SK-N-SH (cell line): ENCODE data around the gene CACNA1G. TPM values are rescaled to one million over a fixed set of nuclear protein-coding genes. Genes with fewer than 3 reads are reported as not detected.

ENCODE experiments used
- CTCF ChIA-PET: fragments of 300-600, 350-600 bp; formaldehyde crosslinking; extraction: SDS; loops from one replicate; lab custom pipeline; 2021; lab: Yijun Ruan, JAX
- POLR2A ChIA-PET: fragments of 350-600 bp; sonication (Branson Sonifier 250); formaldehyde crosslinking; extraction: SDS; loops from one replicate; lab custom pipeline; 2020; ENCODE audit warnings: antibody characterized with exemption, inconsistent platforms; lab: Yijun Ruan, JAX
- DNase-seq: peaks from one replicate; pipeline ENCODE4 v3.0.0; 2012
- H2AFZ ChIP-seq: fragments of 200-600 bp; sonication (generic); 2 replicates; pipeline ENCODE4 v1.8.1; 2016; ENCODE audit warnings: antibody characterized with exemption, mild to moderate bottlenecking, low read depth
- H3F3A ChIP-seq: fragments of 200-600 bp; sonication (generic); replicated peaks from 2 replicates; pipeline ENCODE3; 2016; ENCODE audit warnings: antibody characterized with exemption, mild to moderate bottlenecking; ENCODE audit not compliant: insufficient read depth
- H3K27ac ChIP-seq, 2 experiments: fragments of 200-500 bp in 1 of 2; fragments of 200-600 bp in 1 of 2; sonication (Bioruptor generic) in 1 of 2; sonication (generic), shearing (Covaris generic) in 1 of 2; 2 replicates each; pipeline versions ENCODE4 v1.5.1 to v1.6.1; 2014 to 2016; ENCODE audit warnings: low read depth in 2 of 2, inconsistent platforms in 1 of 2, low read length in 1 of 2, mild to moderate bottlenecking in 1 of 2, mixed read lengths in 1 of 2
- H3K27me3 ChIP-seq: fragments of 200-600 bp; sonication (generic), shearing (Covaris generic); 2 replicates; pipeline ENCODE4 v1.6.1; 2016; ENCODE audit warnings: mixed run types; ENCODE audit not compliant: insufficient read depth
- H3K36me3 ChIP-seq, 2 experiments: fragments of 200-500 bp in 1 of 2; fragments of 200-600 bp in 1 of 2; sonication (Bioruptor generic) in 1 of 2; sonication (generic) in 1 of 2; replicated peaks in 1 of 2; 2 replicates each; pipeline versions ENCODE3 to v1.5.1; 2014 to 2016; ENCODE audit warnings: low read length in 1 of 2, mild to moderate bottlenecking in 1 of 2; ENCODE audit not compliant: insufficient read depth in 2 of 2, control insufficient read depth in 1 of 2
- H3K4me1 ChIP-seq, 2 experiments: fragments of 200-500 bp in 1 of 2; fragments of 200-600 bp in 1 of 2; sonication (Bioruptor generic) in 1 of 2; sonication (generic), shearing (Covaris generic) in 1 of 2; 2 replicates each; pipeline versions ENCODE4 v1.5.1 to v1.6.1; 2014 to 2016; ENCODE audit warnings: low read depth in 1 of 2, low read length in 1 of 2, mixed run types in 1 of 2; ENCODE audit not compliant: insufficient read depth in 2 of 2, control insufficient read depth in 1 of 2
- H3K4me2 ChIP-seq: fragments of 200-600 bp; sonication (generic), shearing (Covaris generic); 2 replicates; pipeline ENCODE4 v1.6.1; 2017; ENCODE audit warnings: mixed run types
- H3K4me3 ChIP-seq, 2 experiments: fragments of 200-500 bp in 1 of 2; fragments of 200-600 bp in 1 of 2; sonication (Bioruptor generic) in 1 of 2; sonication (generic), shearing (Covaris generic) in 1 of 2; 2 replicates each; pipeline versions ENCODE4 v1.5.1 to v1.8.1; 2014 to 2016; ENCODE audit warnings: low read depth in 2 of 2, inconsistent platforms in 1 of 2, low read length in 1 of 2, mild to moderate bottlenecking in 1 of 2, mixed read lengths in 1 of 2, moderate library complexity in 1 of 2
- H3K79me2 ChIP-seq: fragments of 200-600 bp; sonication (generic); 2 replicates; pipeline ENCODE4 v1.8.1; 2017; ENCODE audit warnings: mild to moderate bottlenecking; ENCODE audit not compliant: insufficient read depth
- H3K9ac ChIP-seq: fragments of 200-600 bp; sonication (generic); 2 replicates; pipeline ENCODE4 v1.6.1; 2017; ENCODE audit warnings: mixed run types
- H3K9me2 ChIP-seq: fragments of 200-600 bp; sonication (generic); 2 replicates; pipeline ENCODE4 v1.6.1; 2017; ENCODE audit warnings: mixed run types
- H3K9me3 ChIP-seq: fragments of 200-600 bp; sonication (generic); 2 replicates; pipeline ENCODE4 v1.6.1; 2017; ENCODE audit warnings: mixed run types, mild to moderate bottlenecking, moderate library complexity
- H4K20me1 ChIP-seq: fragments of 200-600 bp; sonication (generic); 2 replicates; pipeline ENCODE4 v1.6.1; 2017; ENCODE audit warnings: mild to moderate bottlenecking, mixed run types; ENCODE audit not compliant: insufficient read depth
- CTCF ChIP-seq: fragments of 200-600 bp; sonication (generic); IDR thresholded peaks from 2 replicates; pipeline ENCODE4 v1.6.1; 2017; ENCODE audit warnings: antibody characterized with exemption, mild to moderate bottlenecking, moderate library complexity
- ELF1 ChIP-seq: IDR thresholded peaks from 2 replicates; pipeline ENCODE4 v1.4.0; 2012
- EZH2phosphoT487 ChIP-seq: fragments of 200-600 bp; sonication (generic); IDR thresholded peaks from 2 replicates; pipeline ENCODE4 v1.6.1; 2017; ENCODE audit warnings: low read depth, mixed run types, mild to moderate bottlenecking, antibody characterized with exemption, moderate library complexity, borderline replicate concordance
- FOSL2 ChIP-seq: IDR thresholded peaks from 2 replicates; pipeline ENCODE4 v1.4.0; 2012; ENCODE audit warnings: low read depth, mild to moderate bottlenecking, moderate library complexity, borderline replicate concordance
- FOXJ3 ChIP-seq: sonication (generic); formaldehyde crosslinking; IDR thresholded peaks from 2 replicates; pipeline ENCODE4 v1.5.1; 2020; ENCODE audit warnings: mild to moderate bottlenecking, missing genetic modification reagents
- FOXM1 ChIP-seq: IDR thresholded peaks from 2 replicates; pipeline ENCODE4 v1.4.0; 2012; ENCODE audit warnings: low read depth, mild to moderate bottlenecking
- GABPA ChIP-seq: IDR thresholded peaks from 2 replicates; pipeline ENCODE4 v1.4.0; 2012; ENCODE audit warnings: low read depth, mild to moderate bottlenecking
- GATA2 ChIP-seq: sonication (generic); formaldehyde crosslinking; IDR thresholded peaks from 2 replicates; pipeline ENCODE4 v1.5.0; 2020; ENCODE audit warnings: mild to moderate bottlenecking, missing genetic modification reagents
- IRF3 ChIP-seq: fragments of 150-350 bp; IDR thresholded peaks from 2 replicates; pipeline ENCODE4 v1.6.1; 2016; ENCODE audit warnings: mild to moderate bottlenecking, low read depth, low read length
- JUND ChIP-seq: IDR thresholded peaks from 2 replicates; pipeline ENCODE4 v1.4.0; 2012
- RAD21 ChIP-seq: IDR thresholded peaks from 2 replicates; pipeline ENCODE4 v1.6.1; 2012; ENCODE audit warnings: mild to moderate bottlenecking, low read length
- RCOR1 ChIP-seq: fragments of 150-350 bp; IDR thresholded peaks from 2 replicates; pipeline ENCODE4 v1.6.1; 2017; ENCODE audit warnings: antibody characterized with exemption, low read length
- REST ChIP-seq: IDR thresholded peaks from 2 replicates; pipeline ENCODE4 v1.6.1; 2012; ENCODE audit warnings: mild to moderate bottlenecking, low read depth, low read length, moderate library complexity
- RXRA ChIP-seq: IDR thresholded peaks from 2 replicates; pipeline ENCODE4 v1.4.0; 2012; ENCODE audit warnings: low read depth, mild to moderate bottlenecking, borderline replicate concordance
- SMC3 ChIP-seq: IDR thresholded peaks from 2 replicates; pipeline ENCODE4 v1.6.1; 2012; ENCODE audit warnings: low read depth, low read length, improper control_type of control experiment
- TEAD4 ChIP-seq: IDR thresholded peaks from 2 replicates; pipeline ENCODE4 v1.4.0; 2012; ENCODE audit warnings: mild to moderate bottlenecking, borderline replicate concordance; ENCODE audit not compliant: insufficient read depth
- USF2 ChIP-seq: fragments of 150-350 bp; IDR thresholded peaks from 2 replicates; pipeline ENCODE4 v1.6.1; 2017; ENCODE audit warnings: antibody characterized with exemption, low read length, low read depth, borderline replicate concordance
- WGBS: methylation state at CpG from one replicate; pipeline ENCODE4 v1.1.6; 2017; ENCODE audit warnings: low lambda C conversion rate; 5-methylcytosine and 5-hydroxymethylcytosine counted together
- polyA plus RNA-seq, 3 experiments: library from polyadenylated mRNA; depleted of rRNA; stranded (reverse); fragments of >200 nt; gene quantifications; 2 replicates each; pipeline ENCODE4 v1.2.3, GENCODE V29; 2012
- TF ChIP-seq, protein P1 (sequence below): IDR thresholded peaks from 2 replicates; pipeline ENCODE4 v1.4.0; 2012; ENCODE audit warnings: low read depth

Gene CACNA1G
- polyA plus RNA-seq, 1 of the 3 experiments (the other 2 are of a cell fraction) = 0.21 TPM

- H3K4me3 ChIP-seq = no peak overlapping the region
- peak overlapping the region in 1 of 2 experiments; percentile 48; a peak in 1 of 4 replicates for H3K27ac ChIP-seq
- peaks cover 16% of the 10 kb centered on the region for H3K27me3 ChIP-seq
- no peaks in the 10 kb centered on the region for H3K79me2 ChIP-seq
- H3F3A ChIP-seq = no peaks in the 10 kb centered on the region
- peak; percentile 65 for DNase-seq
- ChIA-PET POLR2A (interaction anchor here (1.1 to 1.2 kb wide), 2 partner anchors 16 to 24 kb away, joined by 3 to 7 read pairs; no protein-coding TSS in a partner anchor), CTCF (interaction anchor here (1.2 to 12.9 kb wide), 8 partner anchors 10 to 96 kb away, joined by 4 to 163 read pairs (median 7); partner anchors contain the start of gene CACNA1G)
- WGBS = 68% methylated on average over 8 of the region's 8 CpGs
- H2AFZ ChIP-seq = no peak overlapping the region
- H3K4me1 ChIP-seq = peaks cover 0 to 45% of the 10 kb centered on the region in 2 experiments; a peak in 1 of 4 replicates
- H4K20me1 ChIP-seq = no peaks in the 10 kb centered on the region
- H3K4me2 ChIP-seq = no peak overlapping the region
- no peaks in the 10 kb centered on the region for H3K9me3 ChIP-seq
- TF ChIP-seq RCOR1 = 0 out of 2 replicates have a peak, but pooled peaks have one; percentile 9
- TF ChIP-seq SMC3 = no peak
- no peak overlapping the region for H3K9ac ChIP-seq
- no peaks in the 10 kb centered on the region for H3K9me2 ChIP-seq
- no peaks in the 10 kb centered on the region for H3K36me3 ChIP-seq
Measured at GRCh38 chr17:50585891-50586290, 25.4 kb downstream of the CACNA1G start.

GRCh38 chr17:50586421-50587247 is 26.1 kb downstream of the CACNA1G start:
- Histone ChIP-seq H3K27ac (peak overlapping the region in 1 of 2 experiments; percentile 20; a peak in 1 of 4 replicates), H3K79me2 (no peaks in the 10 kb centered on the region), H3F3A (no peaks in the 10 kb centered on the region), H3K27me3 (peaks cover 16% of the 10 kb centered on the region), H4K20me1 (no peaks in the 10 kb centered on the region), H3K36me3 (no peaks in the 10 kb centered on the region), H3K4me2 (no peak overlapping the region), H2AFZ (no peak overlapping the region), H3K9me2 (no peaks in the 10 kb centered on the region), H3K4me3 (no peak overlapping the region), H3K4me1 (peaks cover 0 to 45% of the 10 kb centered on the region in 2 experiments; a peak in 1 of 4 replicates), H3K9me3 (no peaks in the 10 kb centered on the region), H3K9ac (no peak overlapping the region)
- DNase-seq = no peak
- CTCF ChIA-PET = interaction anchor here (1.3 to 12.9 kb wide), 7 partner anchors 11 to 40 kb away, joined by 4 to 163 read pairs (median 7); partner anchors contain the start of gene CACNA1G
- POLR2A ChIA-PET = no interaction called here
- 84% methylated on average over 9 of the region's 9 CpGs for WGBS
- no peak for TF ChIP-seq FOSL2
- no peak for TF ChIP-seq GABPA
- no peak for TF ChIP-seq CTCF
- TF ChIP-seq SMC3 = no peak
- no peak for TF ChIP-seq JUND
- no peak for TF ChIP-seq FOXJ3 (CRISPR knock-in tag)
- TF ChIP-seq TEAD4 = no peak
- no peak for TF ChIP-seq EZH2phosphoT487
- no peak for TF ChIP-seq IRF3
- TF ChIP-seq ELF1 = no peak
- TF ChIP-seq RAD21 = no peak
- TF ChIP-seq RCOR1 = no peak
- no peak for TF ChIP-seq USF2
- no peak for TF ChIP-seq REST
- no peak for TF ChIP-seq FOXM1
- no peak for TF ChIP-seq GATA2
- TF ChIP-seq RXRA = no peak
- TF ChIP-seq, protein P1, sequence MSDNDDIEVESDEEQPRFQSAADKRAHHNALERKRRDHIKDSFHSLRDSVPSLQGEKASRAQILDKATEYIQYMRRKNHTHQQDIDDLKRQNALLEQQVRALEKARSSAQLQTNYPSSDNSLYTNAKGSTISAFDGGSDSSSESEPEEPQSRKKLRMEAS = no peak
